Liver (tissue), 9 donors: ENCODE results near the gene TGDS. TPM values are rescaled to one million over a fixed set of nuclear protein-coding genes. Genes with fewer than 3 reads are reported as not detected.

Source experiments
- DNase-seq: peaks from one replicate; pipeline ENCODE4 v3.0.0-alpha.2; 2017; ENCODE audit warnings: low spot score
- H3K27ac ChIP-seq, 2 donors: one replicate each; pipeline ENCODE4 v1.7.0; 2013; ENCODE audit warnings: inconsistent platforms in 2 of 2, low read length in 2 of 2, control low read depth in 1 of 2, low read depth in 1 of 2, mild to moderate bottlenecking in 1 of 2
- H3K27me3 ChIP-seq, 4 donors: one replicate each; pipeline versions ENCODE4 v1.6.1 to v1.7.0; 2013; ENCODE audit warnings: low read length in 3 of 4, inconsistent platforms in 1 of 4, mild to moderate bottlenecking in 1 of 4, moderate library complexity in 1 of 4; ENCODE audit not compliant: control insufficient read depth in 4 of 4, insufficient read depth in 4 of 4
- H3K36me3 ChIP-seq, 4 donors: one replicate each; pipeline versions ENCODE4 v1.6.1 to v1.7.0; 2013; ENCODE audit warnings: low read length in 3 of 4, mild to moderate bottlenecking in 3 of 4, low read depth in 1 of 4, moderate library complexity in 1 of 4; ENCODE audit not compliant: control insufficient read depth in 4 of 4, insufficient read depth in 3 of 4
- H3K4me1 ChIP-seq, 4 donors: one replicate each; pipeline versions ENCODE4 v1.6.1 to v1.7.0; 2013; ENCODE audit warnings: low read length in 3 of 4, mild to moderate bottlenecking in 3 of 4, moderate library complexity in 1 of 4; ENCODE audit not compliant: control insufficient read depth in 4 of 4, insufficient read depth in 4 of 4
- H3K4me3 ChIP-seq, 3 donors: one replicate each; pipeline versions ENCODE4 v1.6.1 to v1.7.0; 2013; ENCODE audit warnings: low read length in 3 of 3, control low read depth in 1 of 3, low read depth in 1 of 3, mild to moderate bottlenecking in 1 of 3
- H3K9ac ChIP-seq, 2 donors: one replicate each; pipeline ENCODE4 v1.7.0; 2013; ENCODE audit warnings: low read length in 2 of 2, mild to moderate bottlenecking in 2 of 2, moderate library complexity in 2 of 2, control low read depth in 1 of 2, low read depth in 1 of 2
- H3K9me3 ChIP-seq, 4 donors: one replicate each; pipeline versions ENCODE4 v1.6.1 to v1.7.0; 2013; ENCODE audit warnings: low read length in 3 of 4; ENCODE audit not compliant: control insufficient read depth in 4 of 4
- EGR1 ChIP-seq, 2 donors: IDR thresholded peaks; 2 replicates each; pipeline ENCODE4 v1.6.1; 2016 to 2018; ENCODE audit warnings: antibody characterized with exemption in 2 of 2, low read depth in 2 of 2
- FOXA1 ChIP-seq: IDR thresholded peaks from 2 replicates; pipeline ENCODE4 v1.6.1; 2016; ENCODE audit warnings: antibody characterized with exemption
- FOXA2 ChIP-seq: IDR thresholded peaks from 2 replicates; pipeline ENCODE4 v1.6.1; 2016; ENCODE audit warnings: antibody characterized with exemption
- HNF4A ChIP-seq, 2 donors: conservative IDR thresholded peaks; 2 replicates each; pipeline ENCODE4 v1.6.1; 2016; ENCODE audit warnings: antibody characterized with exemption in 2 of 2, mild to moderate bottlenecking in 2 of 2
- HNF4G ChIP-seq: IDR thresholded peaks from 2 replicates; pipeline ENCODE4 v1.6.1; 2016; ENCODE audit warnings: antibody characterized with exemption
- JUND ChIP-seq, 2 donors: IDR thresholded peaks; 2 replicates each; pipeline ENCODE4 v1.6.1; 2016; ENCODE audit warnings: antibody characterized with exemption in 2 of 2
- NR2F2 ChIP-seq: IDR thresholded peaks from 2 replicates; pipeline ENCODE4 v1.6.1; 2016; ENCODE audit warnings: antibody characterized with exemption
- RAD21 ChIP-seq, 2 donors: IDR thresholded peaks; 2 replicates each; pipeline ENCODE4 v1.6.1; 2016; ENCODE audit warnings: antibody characterized with exemption in 2 of 2, mild to moderate bottlenecking in 2 of 2
- RXRA ChIP-seq, 2 donors: IDR thresholded peaks; 2 replicates each; pipeline ENCODE4 v1.6.1; 2017 to 2018; ENCODE audit warnings: antibody characterized with exemption in 2 of 2, mild to moderate bottlenecking in 1 of 2
- SP1 ChIP-seq: IDR thresholded peaks from 2 replicates; pipeline ENCODE4 v1.6.1; 2018; ENCODE audit warnings: antibody characterized with exemption, mild to moderate bottlenecking
- TAF1 ChIP-seq: conservative IDR thresholded peaks from 2 replicates; pipeline ENCODE4 v1.6.1; 2016; ENCODE audit warnings: antibody characterized with exemption, mild to moderate bottlenecking
- YY1 ChIP-seq: IDR thresholded peaks from 2 replicates; pipeline ENCODE4 v1.6.1; 2016; ENCODE audit warnings: antibody characterized with exemption, mild to moderate bottlenecking
- WGBS: extraction: QIAGEN DNeasy Blood & Tissue Kit; methylation state at CpG from one replicate; pipeline ENCODE4 v1.1.7; 2013; 5-methylcytosine and 5-hydroxymethylcytosine counted together
- polyA plus RNA-seq, 2 donors: library from polyadenylated mRNA; stranded (reverse) in 1 of 2; unstranded in 1 of 2; fragments of 200-250 nt in 1 of 2; fragments of >200 nt in 1 of 2; fragmentation: Nextera tagmentation in 1 of 2; extraction: Ambion mirVana in 1 of 2; gene quantifications; one replicate each; pipeline versions ENCODE4 v1.2.1 to v1.2.3, GENCODE V29; 2013 to 2015
- total RNA-seq, 2 donors: library from RNA; depleted of rRNA; stranded (reverse); fragments of >200 nt; gene quantifications; one replicate each; pipeline ENCODE4 v1.2.3, GENCODE V29; 2014
- TF ChIP-seq, protein P1 (sequence below): IDR thresholded peaks from 2 replicates; pipeline ENCODE4 v1.6.1; 2016; ENCODE audit warnings: antibody characterized with exemption
- TF ChIP-seq, protein P2 (sequence below): IDR thresholded peaks from 2 replicates; pipeline ENCODE4 v1.6.1; 2016; ENCODE audit warnings: antibody characterized with exemption, mild to moderate bottlenecking
- TF ChIP-seq, protein P3 (sequence below): fragments of 150-350 bp; IDR thresholded peaks from 2 replicates; pipeline ENCODE4 v1.5.1; 2017; ENCODE audit warnings: improper control_type of control experiment, low read depth, low read length; ENCODE audit not compliant: missing input control
- TF ChIP-seq, protein P4 (sequence below): IDR thresholded peaks from 2 replicates; pipeline ENCODE4 v1.6.1; 2016; ENCODE audit warnings: antibody characterized with exemption
- TF ChIP-seq, protein P5 (sequence below): IDR thresholded peaks from 2 replicates; pipeline ENCODE4 v1.6.1; 2016; ENCODE audit warnings: antibody characterized with exemption
- donor health status: healthy.
- donor health status: healthy.
- donor health status: healthy.
- donor health status: healthy.
- donor health status: healthy.

The TGDS gene
- total and polyA plus RNA-seq, 4 donors = 5.7 to 11.4 (median 9.5) TPM

DNA sequence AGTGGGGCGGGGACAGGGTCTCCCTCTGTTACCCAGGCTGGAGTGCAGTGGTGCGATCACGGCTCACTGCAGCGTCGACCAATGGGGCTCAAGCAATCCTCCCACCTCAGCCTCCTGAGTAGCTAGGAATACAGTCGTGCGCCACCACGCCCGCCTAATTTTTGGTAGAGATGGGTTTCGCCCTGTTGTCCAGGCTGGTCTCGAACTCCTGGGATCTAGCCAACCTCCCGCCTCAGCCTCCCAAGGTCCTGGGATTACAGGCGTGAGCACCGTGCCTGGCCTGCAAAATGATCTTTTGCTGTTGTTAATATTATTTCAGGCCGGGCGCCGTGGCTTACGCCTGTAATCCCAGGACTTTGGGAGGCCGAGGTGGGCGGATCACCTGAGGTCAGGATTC lies 621 bp upstream of the TGDS start:
- H3K27ac ChIP-seq = peak overlapping the region in 1 of 2 donors; percentile 88
- H3K27me3 ChIP-seq = no peaks in the 10 kb centered on the region
- DNase-seq = no peak
- peak overlapping the region in 2 of 3 donors; percentile 73 to 85 for H3K4me3 ChIP-seq
- H3K9me3 ChIP-seq = no peaks in the 10 kb centered on the region
- H3K36me3 ChIP-seq = peaks cover 0 to 11% (median 3%) of the 10 kb centered on the region in 4 donors
- WGBS = 67% methylated on average over 20 of the region's 20 CpGs
- H3K4me1 ChIP-seq = peaks cover 8 to 35% (median 21%) of the 10 kb centered on the region in 4 donors
- H3K9ac ChIP-seq = peak overlapping the region in 1 of 2 donors; percentile 25
- TF ChIP-seq HNF4A (conservative IDR thresholded peaks at IDR 0.05) (no peak), FOXA1 (no peak), NR2F2 (no peak), TAF1 (no peak), RXRA (IDR thresholded peaks at IDR 0.05) (no peak), SP1 (no peak), EGR1 (IDR thresholded peaks at IDR 0.05; ENCODE audit: low read depth in 2 of 2) (no peak), JUND (IDR thresholded peaks at IDR 0.05) (no peak), YY1 (no peak), HNF4G (no peak), FOXA2 (no peak), RAD21 (IDR thresholded peaks at IDR 0.05) (no peak)
- TF ChIP-seq, protein P1, sequence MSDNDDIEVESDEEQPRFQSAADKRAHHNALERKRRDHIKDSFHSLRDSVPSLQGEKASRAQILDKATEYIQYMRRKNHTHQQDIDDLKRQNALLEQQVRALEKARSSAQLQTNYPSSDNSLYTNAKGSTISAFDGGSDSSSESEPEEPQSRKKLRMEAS = no peak
- TF ChIP-seq, protein P2, sequence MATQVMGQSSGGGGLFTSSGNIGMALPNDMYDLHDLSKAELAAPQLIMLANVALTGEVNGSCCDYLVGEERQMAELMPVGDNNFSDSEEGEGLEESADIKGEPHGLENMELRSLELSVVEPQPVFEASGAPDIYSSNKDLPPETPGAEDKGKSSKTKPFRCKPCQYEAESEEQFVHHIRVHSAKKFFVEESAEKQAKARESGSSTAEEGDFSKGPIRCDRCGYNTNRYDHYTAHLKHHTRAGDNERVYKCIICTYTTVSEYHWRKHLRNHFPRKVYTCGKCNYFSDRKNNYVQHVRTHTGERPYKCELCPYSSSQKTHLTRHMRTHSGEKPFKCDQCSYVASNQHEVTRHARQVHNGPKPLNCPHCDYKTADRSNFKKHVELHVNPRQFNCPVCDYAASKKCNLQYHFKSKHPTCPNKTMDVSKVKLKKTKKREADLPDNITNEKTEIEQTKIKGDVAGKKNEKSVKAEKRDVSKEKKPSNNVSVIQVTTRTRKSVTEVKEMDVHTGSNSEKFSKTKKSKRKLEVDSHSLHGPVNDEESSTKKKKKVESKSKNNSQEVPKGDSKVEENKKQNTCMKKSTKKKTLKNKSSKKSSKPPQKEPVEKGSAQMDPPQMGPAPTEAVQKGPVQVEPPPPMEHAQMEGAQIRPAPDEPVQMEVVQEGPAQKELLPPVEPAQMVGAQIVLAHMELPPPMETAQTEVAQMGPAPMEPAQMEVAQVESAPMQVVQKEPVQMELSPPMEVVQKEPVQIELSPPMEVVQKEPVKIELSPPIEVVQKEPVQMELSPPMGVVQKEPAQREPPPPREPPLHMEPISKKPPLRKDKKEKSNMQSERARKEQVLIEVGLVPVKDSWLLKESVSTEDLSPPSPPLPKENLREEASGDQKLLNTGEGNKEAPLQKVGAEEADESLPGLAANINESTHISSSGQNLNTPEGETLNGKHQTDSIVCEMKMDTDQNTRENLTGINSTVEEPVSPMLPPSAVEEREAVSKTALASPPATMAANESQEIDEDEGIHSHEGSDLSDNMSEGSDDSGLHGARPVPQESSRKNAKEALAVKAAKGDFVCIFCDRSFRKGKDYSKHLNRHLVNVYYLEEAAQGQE = no peak
- TF ChIP-seq, protein P3, sequence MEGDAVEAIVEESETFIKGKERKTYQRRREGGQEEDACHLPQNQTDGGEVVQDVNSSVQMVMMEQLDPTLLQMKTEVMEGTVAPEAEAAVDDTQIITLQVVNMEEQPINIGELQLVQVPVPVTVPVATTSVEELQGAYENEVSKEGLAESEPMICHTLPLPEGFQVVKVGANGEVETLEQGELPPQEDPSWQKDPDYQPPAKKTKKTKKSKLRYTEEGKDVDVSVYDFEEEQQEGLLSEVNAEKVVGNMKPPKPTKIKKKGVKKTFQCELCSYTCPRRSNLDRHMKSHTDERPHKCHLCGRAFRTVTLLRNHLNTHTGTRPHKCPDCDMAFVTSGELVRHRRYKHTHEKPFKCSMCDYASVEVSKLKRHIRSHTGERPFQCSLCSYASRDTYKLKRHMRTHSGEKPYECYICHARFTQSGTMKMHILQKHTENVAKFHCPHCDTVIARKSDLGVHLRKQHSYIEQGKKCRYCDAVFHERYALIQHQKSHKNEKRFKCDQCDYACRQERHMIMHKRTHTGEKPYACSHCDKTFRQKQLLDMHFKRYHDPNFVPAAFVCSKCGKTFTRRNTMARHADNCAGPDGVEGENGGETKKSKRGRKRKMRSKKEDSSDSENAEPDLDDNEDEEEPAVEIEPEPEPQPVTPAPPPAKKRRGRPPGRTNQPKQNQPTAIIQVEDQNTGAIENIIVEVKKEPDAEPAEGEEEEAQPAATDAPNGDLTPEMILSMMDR = no peak
- TF ChIP-seq, protein P4, sequence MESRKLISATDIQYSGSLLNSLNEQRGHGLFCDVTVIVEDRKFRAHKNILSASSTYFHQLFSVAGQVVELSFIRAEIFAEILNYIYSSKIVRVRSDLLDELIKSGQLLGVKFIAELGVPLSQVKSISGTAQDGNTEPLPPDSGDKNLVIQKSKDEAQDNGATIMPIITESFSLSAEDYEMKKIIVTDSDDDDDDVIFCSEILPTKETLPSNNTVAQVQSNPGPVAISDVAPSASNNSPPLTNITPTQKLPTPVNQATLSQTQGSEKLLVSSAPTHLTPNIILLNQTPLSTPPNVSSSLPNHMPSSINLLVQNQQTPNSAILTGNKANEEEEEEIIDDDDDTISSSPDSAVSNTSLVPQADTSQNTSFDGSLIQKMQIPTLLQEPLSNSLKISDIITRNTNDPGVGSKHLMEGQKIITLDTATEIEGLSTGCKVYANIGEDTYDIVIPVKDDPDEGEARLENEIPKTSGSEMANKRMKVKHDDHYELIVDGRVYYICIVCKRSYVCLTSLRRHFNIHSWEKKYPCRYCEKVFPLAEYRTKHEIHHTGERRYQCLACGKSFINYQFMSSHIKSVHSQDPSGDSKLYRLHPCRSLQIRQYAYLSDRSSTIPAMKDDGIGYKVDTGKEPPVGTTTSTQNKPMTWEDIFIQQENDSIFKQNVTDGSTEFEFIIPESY = no peak
- TF ChIP-seq, protein P5, sequence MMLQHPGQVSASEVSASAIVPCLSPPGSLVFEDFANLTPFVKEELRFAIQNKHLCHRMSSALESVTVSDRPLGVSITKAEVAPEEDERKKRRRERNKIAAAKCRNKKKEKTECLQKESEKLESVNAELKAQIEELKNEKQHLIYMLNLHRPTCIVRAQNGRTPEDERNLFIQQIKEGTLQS = no peak
